Measurements from ENCODE around the gene CDK5R2.
"Not testable (repeated sequence)": the region's sequence is repeated elsewhere in the genome, so short reads cannot be mapped to it uniquely, and the experiment has no call there.

CDK5R2 gene

DNA sequence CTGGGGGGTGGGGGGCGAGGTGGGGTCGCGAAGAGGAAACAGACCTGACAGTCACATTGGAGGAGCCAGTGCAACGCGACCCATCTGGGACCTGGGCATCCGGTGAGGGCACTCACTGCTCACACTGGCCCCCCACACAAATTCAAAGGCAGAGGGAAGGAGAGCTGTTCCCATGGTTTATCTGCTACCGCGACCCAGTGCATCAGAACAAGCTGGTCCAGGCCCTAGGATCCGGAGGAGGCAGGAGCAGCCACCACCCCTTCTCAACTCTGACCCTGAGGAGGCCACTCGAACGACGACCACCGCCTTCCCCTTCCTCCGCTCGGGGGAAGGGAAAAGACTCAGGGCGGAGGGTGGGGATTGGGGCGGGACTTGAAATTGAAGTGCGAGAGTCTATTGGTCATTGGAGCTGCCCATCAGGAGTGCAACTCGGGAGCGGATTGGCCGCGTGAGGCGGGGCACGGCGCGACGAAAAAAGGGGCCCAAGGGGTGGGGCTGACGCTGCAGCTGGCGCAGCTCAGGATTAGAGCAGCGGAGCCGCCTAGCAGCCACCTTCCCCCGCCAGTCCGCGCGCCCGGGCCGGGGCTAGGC is at the start of gene CDK5R2:
Gene CDK5R2, plus strand, starts transcription at position 526 of the 591 bp plus-strand sequence. CDS start 155 bp downstream, outside the sequence.
- DNase-seq, result no peak

GRCh38 chr2:218910741-218911140 is 48.7 kb upstream of the CDK5R2 start:
- DNase-seq, result no peak

- no peak for DNase-seq
Observed at GRCh38 chr2:218920504-218920903, 39.0 kb upstream of the CDK5R2 start.

GRCh38 chr2:218924757-218925156 is 34.7 kb upstream of the CDK5R2 start:
- DNase-seq, result no peak

GRCh38 chr2:218925434-218925833 is 34.0 kb upstream of the CDK5R2 start:
- no peak for DNase-seq

- DNase-seq, result no peak
Observed at GRCh38 chr2:218927422-218927821, 32.0 kb upstream of the CDK5R2 start.

GRCh38 chr2:218927876-218928275 is 31.6 kb upstream of the CDK5R2 start:
- no peak for DNase-seq

DNA sequence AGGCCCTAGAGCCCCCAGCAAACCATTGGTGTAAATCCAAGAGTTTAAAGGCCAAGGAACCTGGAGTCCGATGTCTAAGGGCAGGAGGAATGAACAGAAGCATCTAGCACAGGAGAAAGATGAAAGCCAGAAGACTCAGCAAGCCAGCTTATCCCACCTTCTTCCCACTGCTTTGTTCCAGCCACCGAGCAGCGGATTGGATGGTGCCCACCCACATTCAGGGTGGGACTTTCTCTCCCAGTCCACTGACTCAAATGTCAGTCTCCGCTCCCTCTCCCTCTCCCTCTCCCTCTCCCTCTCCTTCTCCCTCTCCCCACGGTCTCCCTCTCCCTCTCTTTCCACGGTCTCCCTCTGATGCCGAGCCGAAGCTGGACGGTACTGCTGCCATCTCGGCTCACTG is 29.0 kb upstream of the CDK5R2 start:
- not testable (repeated sequence) for DNase-seq

GRCh38 chr2:218931751-218932150 is 27.7 kb upstream of the CDK5R2 start:
- DNase-seq, result not testable (repeated sequence)

- no peak for DNase-seq
Observed at GRCh38 chr2:218944759-218945404, 14.6 kb upstream of the CDK5R2 start.

GRCh38 chr2:218946621-218947020 is 12.8 kb upstream of the CDK5R2 start:
- DNase-seq, result no peak

DNA sequence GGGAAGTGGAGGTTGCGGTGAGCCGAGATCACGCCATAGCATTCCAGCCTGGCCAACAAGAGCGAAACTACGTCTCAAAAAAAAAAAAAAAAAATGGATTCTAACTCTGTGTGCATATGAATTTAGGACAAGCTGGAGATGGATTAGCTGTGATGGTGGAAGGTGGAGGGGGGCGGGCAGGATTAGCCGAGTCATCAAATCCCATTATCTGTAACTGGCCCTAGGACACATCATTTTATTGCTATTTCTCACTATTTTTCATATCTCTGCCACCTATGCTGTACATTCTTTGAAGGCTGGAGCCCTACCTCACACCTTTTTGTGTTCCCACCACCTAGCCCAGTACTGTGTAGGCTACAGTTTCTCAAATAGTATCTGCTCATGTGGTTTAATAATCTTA is 7.3 kb upstream of the CDK5R2 start:
- DNase-seq, result no peak

- no peak for DNase-seq
Observed at GRCh38 chr2:218953366-218953954, 6.0 kb upstream of the CDK5R2 start.

DNA sequence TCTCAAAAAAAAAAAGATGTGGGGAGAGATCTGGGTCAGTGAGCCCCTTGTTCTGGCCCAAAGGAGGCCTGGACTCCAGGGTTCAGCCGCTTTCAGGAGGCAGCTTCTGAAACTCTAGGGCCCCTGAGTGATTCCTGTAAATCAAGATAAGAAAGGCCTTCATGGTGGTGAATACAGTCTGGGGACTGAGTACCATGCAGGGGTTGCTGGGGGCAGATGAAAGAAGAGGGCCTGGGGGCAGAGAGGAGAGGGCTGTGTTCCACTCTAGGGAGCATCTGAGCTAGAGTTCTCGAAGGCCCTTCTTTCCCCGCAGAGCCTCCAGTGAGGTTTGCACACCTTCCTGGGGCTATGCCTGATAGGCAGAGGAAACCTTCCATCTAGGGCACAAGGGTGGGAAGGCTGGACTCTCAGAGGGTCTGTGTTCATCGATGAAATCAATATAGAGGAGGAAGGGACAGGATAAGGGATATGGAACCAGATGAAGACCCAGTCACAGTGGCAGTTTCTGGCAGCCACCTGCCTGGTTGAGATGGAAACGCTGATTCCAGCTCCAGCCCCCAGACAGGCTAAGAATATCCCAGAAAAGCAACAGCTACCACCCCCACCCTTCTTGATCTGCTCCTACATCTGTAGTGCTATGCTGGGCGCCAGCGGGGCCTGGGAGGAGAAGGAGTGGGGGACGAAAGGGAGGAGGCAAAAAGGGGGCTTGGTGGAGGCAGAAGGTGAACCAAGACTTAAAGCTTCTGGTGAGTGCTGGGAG is 4.7 kb upstream of the CDK5R2 start:
- DNase-seq, result no peak

DNA sequence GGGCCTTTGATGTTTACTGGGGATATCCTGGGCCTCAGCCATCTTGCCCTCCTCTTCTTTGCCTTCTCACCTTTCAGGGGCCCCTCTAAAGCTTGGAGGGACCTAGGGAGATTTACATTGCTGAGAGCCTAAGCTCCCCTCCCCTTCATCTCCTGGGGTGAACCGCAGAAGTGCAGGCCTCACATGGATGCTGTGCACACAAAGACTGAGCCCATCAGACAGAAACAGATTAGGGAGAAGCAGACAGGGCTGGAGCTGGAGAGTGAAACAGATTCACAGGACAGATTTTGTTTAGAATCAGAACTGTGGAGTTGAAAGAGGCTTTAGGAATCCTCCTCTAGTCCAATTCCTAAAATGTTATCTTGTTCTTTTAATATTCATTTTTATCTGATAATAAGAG is 3.4 kb upstream of the CDK5R2 start:
- DNase-seq, result no peak

DNA sequence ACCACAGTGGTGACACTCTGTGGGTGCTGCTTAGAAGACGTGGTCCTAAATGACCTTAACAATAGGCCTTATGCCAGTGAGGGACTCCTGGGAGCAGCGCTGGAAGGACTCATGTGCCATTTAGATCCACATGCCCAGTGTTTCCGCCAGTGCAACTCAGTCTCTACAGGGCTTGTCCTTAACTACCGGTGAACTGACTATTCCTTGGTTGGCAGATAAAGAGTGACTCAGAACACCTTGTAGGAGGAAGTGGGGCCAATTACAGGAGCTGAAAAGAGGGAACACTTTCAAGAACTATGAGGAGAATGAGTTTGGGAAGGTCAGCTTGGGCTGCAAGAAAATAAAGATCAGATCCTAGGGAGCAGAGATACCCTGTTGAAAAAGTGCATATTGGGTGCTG is 1.8 kb upstream of the CDK5R2 start:
- no peak for DNase-seq

- DNase-seq, result no peak
Observed at GRCh38 chr2:218958276-218958675, 1.2 kb upstream of the CDK5R2 start.

GRCh38 chr2:218959761-218960308 is 369 bp downstream of the CDK5R2 start:
- no peak for DNase-seq

- no peak for DNase-seq
Observed at GRCh38 chr2:218960309-218961165, 1.1 kb downstream of the CDK5R2 start.

GRCh38 chr2:218961229-218961628 is 1.8 kb downstream of the CDK5R2 start:
- DNase-seq, result no peak

DNA sequence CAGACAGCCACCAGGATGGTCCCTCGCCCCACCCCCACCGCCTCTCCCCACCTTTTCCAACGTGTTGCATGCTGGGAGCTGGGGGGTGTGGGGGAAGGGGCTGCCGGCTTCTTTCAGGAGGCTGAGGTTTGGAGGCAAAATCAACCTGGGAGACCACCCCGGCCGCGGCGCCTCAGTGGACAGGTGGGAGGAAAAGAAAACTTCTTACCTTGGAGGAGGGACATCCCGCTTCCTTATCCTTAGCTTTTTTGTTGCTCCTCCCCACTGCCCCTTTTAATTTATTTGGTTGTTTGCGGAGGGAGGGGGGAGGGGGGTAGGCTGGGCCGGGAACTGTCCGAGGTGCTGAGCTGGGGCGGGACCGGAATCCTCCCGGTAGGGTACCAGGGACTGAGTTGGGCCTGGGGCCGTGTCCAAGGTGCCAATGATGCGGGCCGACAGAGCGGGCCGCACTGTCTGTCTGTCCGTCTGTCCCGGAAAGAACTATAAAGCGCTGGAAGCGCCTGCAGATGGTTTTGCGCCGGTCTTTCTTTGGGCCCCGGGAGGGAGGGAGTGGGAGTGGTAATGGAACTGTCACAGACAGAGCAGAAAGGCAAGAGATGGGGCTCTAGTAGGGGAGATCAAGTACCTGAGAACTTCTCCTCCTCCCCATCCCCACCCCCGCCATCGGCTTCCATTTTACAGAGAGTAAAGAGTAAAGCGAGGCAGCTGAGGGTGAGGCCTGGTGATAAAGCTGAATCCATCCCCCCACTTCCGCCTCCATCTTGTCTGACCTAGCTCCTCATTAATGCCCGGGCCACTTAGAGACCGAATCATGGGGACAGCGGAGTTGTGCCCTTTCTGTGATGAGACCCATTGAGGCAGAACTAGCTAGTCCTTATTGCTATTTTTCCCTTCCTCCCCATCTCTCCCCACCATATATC is 2.4 kb downstream of the CDK5R2 start:
- DNase-seq, result no peak
